K562 (cell line): ENCODE measurements around the gene SSTR5. TPM values are rescaled to one million over a fixed set of nuclear protein-coding genes. Genes with fewer than 3 reads are reported as not detected.

Experiments
- ATAC-seq: fragments of 200-7000 bp; cut with Tn5 transposase; 3 replicates; pipeline ENCODE4 v1.9.1; 2020; ENCODE audit warnings: moderate library complexity
- BruUV-seq: library from RNA; stranded (reverse); fragments of 400-500 nt; replicated peaks from 2 replicates; lab custom pipeline; 2021; lab: Mats Ljungman, UMichigan
- CTCF ChIA-PET: fragments of 300-600 bp; formaldehyde crosslinking; extraction: SDS; loops from one replicate; lab custom pipeline; 2021; ENCODE audit warnings: low intra/inter-chr PET ratio; lab: Yijun Ruan, JAX
- POLR2A ChIA-PET: fragments of 300-600, 350-650 bp; sonication (Branson Sonifier 250); formaldehyde crosslinking; extraction: SDS; loops from one replicate; lab custom pipeline; 2021; ENCODE audit warnings: antibody characterized with exemption, inconsistent platforms; lab: Yijun Ruan, JAX
- DNase-seq, 4 experiments: peaks; one replicate each; pipeline versions ENCODE4 v3.0.0 to v3.0.0-alpha.2; 2011 to 2018; ENCODE audit warnings: low spot score in 3 of 4, mixed read lengths in 3 of 4; ENCODE audit errors: extremely low read depth in 1 of 4
- FAIRE-seq: peaks from 2 replicates; lab custom pipeline; 2011; peaks lifted over from hg19 to GRCh38; lab: Jason Lieb, UNC
- H2AFZ ChIP-seq: 2 replicates; pipeline ENCODE4 v1.6.0; 2011; ENCODE audit warnings: low read depth, low read length, control low read depth, inconsistent platforms
- H3K27ac ChIP-seq: fragments of 200-600 bp; 3 replicates; pipeline ENCODE4 v1.8.0; 2011; ENCODE audit warnings: low read depth, mild to moderate bottlenecking, control low read depth, inconsistent platforms, low read length, moderate library complexity, mixed read lengths; ENCODE audit errors: extremely low read depth
- H3K27me3 ChIP-seq, 2 experiments: fragments of 300-600 bp in 1 of 2; 2 replicates in 1 of 2; 3 replicates in 1 of 2; pipeline versions ENCODE4 v1.6.0 to v1.8.0; 2011; ENCODE audit warnings: inconsistent platforms in 2 of 2, low read length in 2 of 2, mild to moderate bottlenecking in 1 of 2, mixed read lengths in 1 of 2, moderate library complexity in 1 of 2; ENCODE audit not compliant: control insufficient read depth in 2 of 2, insufficient read depth in 2 of 2
- H3K36me3 ChIP-seq: fragments of 300-600 bp; 3 replicates; pipeline ENCODE4 v1.8.0; 2011; ENCODE audit warnings: mild to moderate bottlenecking, low read length, inconsistent platforms; ENCODE audit not compliant: control insufficient read depth, insufficient read depth
- H3K4me1 ChIP-seq, 2 experiments: fragments of 200-600 bp in 1 of 2; replicated peaks in 1 of 2; 2 replicates in 1 of 2; 3 replicates in 1 of 2; pipeline versions ENCODE4 v1.5.1 to v1.8.0; 2011; ENCODE audit warnings: inconsistent platforms in 2 of 2, low read length in 2 of 2, mild to moderate bottlenecking in 1 of 2, mixed read lengths in 1 of 2, moderate library complexity in 1 of 2; ENCODE audit not compliant: control insufficient read depth in 2 of 2, insufficient read depth in 2 of 2
- H3K4me2 ChIP-seq: 2 replicates; pipeline ENCODE4 v1.6.1; 2011; ENCODE audit warnings: low read length, control low read depth, inconsistent platforms, mixed read lengths; ENCODE audit not compliant: insufficient read depth
- H3K4me3 ChIP-seq: fragments of 200-600 bp; sonication (generic), shearing (Covaris generic); 2 replicates; pipeline ENCODE4 v1.5.1; 2016; ENCODE audit warnings: control low read depth, inconsistent platforms
- H3K79me2 ChIP-seq: fragments of 200-600 bp; 3 replicates; pipeline ENCODE4 v1.8.0; 2011; ENCODE audit warnings: low read length, inconsistent platforms; ENCODE audit not compliant: control insufficient read depth, insufficient read depth
- H3K9ac ChIP-seq, 2 experiments: 2 replicates each; pipeline versions ENCODE4 v1.6.0 to v1.6.1; 2011; ENCODE audit warnings: low read depth in 2 of 2, low read length in 2 of 2, control low read depth in 1 of 2, inconsistent platforms in 1 of 2, mild to moderate bottlenecking in 1 of 2, mixed read lengths in 1 of 2; ENCODE audit not compliant: insufficient read depth in 1 of 2
- H3K9me1 ChIP-seq: one replicate; pipeline ENCODE4 v1.6.0; 2011; ENCODE audit warnings: inconsistent platforms, mild to moderate bottlenecking, low read length, moderate library complexity; ENCODE audit not compliant: control insufficient read depth, insufficient read depth
- H3K9me3 ChIP-seq: replicated peaks from 2 replicates; pipeline ENCODE4 v1.5.1; 2011; ENCODE audit warnings: low read depth, low read length, inconsistent platforms; ENCODE audit not compliant: control insufficient read depth, insufficient read depth
- H4K20me1 ChIP-seq: replicated peaks from 2 replicates; pipeline ENCODE4 v1.6.1; 2011; ENCODE audit warnings: low read length, inconsistent platforms, mixed read lengths; ENCODE audit not compliant: control insufficient read depth, insufficient read depth
- DIDO1 ChIP-seq: fragments of 450-650 bp; IDR thresholded peaks from 2 replicates; pipeline ENCODE4 v1.6.1; 2016; ENCODE audit warnings: low read depth, missing biosample characterization, missing genetic modification characterization
- WGBS: fragments of 100-300 bp; shearing (Covaris generic); methylation state at CpG from one replicate; pipeline ENCODE4 v1.1.6; 2016; ENCODE audit warnings: low coverage, mixed read lengths; ENCODE audit not compliant: insufficient coverage; ENCODE audit errors: missing lambda C conversion rate; 5-methylcytosine and 5-hydroxymethylcytosine counted together
- in situ Hi-C: fragments of 300-500 bp; cut with MboI; formaldehyde crosslinking; loops from 4 replicates; pipeline ENCODE4 v1.15.0; 2018; ENCODE audit warnings: inconsistent platforms, mixed read lengths
- intact Hi-C: fragments of 100-400 bp; cut with micrococcal nuclease; formaldehyde crosslinking; loops from 2 replicates; pipeline ENCODE4 v1.14.2; 2022
- polyA plus RNA-seq, 8 experiments: library from polyadenylated mRNA; depleted of rRNA in 4 of 8; stranded (reverse) in 5 of 8; unstranded in 3 of 8; fragments of >200 nt; fragmentation: Nextera tagmentation in 2 of 8; fragmentation: Illumina TruSeq in 1 of 8; extraction: Ambion mirVana in 2 of 8; extraction: Trizol in 1 of 8; gene quantifications; 2 replicates each; pipeline versions ENCODE4 v1.2.1 to v1.2.3, GENCODE V29; 2011 to 2014; ENCODE audit warnings: inconsistent platforms in 1 of 8, missing spikeins in 1 of 8
- total RNA-seq, 7 experiments: library from RNA; depleted of rRNA in 6 of 7; stranded (reverse); fragments of >200 nt in 6 of 7; fragmentation: Illumina TruSeq in 2 of 7; extraction: Trizol in 2 of 7; gene quantifications; 2 replicates each; pipeline versions ENCODE4 v1.2.1 to v1.2.3, GENCODE V29; 2011 to 2021; ENCODE audit warnings: low replicate concordance in 1 of 7
- TF ChIP-seq, protein P1 (sequence below): conservative IDR thresholded peaks from 2 replicates; pipeline ENCODE4 v1.6.1; 2011; ENCODE audit warnings: low read depth, mild to moderate bottlenecking, low read length; ENCODE audit not compliant: control insufficient read depth
- TF ChIP-seq, protein P2 (sequence below): fragments of 450-650 bp; IDR thresholded peaks from 2 replicates; pipeline ENCODE4 v1.6.1; 2016; ENCODE audit warnings: low read depth
- TF ChIP-seq, protein P3 (sequence below): fragments of 250-450 bp; sonication (Bioruptor Pico); IDR thresholded peaks from 2 replicates; pipeline ENCODE4 v1.4.0; 2020

The SSTR5 gene
- total and polyA plus RNA-seq, 9 of the 15 experiments (the other 6 are each of a cell fraction or from before 2014, with no cell fraction given): not detected

DNA sequence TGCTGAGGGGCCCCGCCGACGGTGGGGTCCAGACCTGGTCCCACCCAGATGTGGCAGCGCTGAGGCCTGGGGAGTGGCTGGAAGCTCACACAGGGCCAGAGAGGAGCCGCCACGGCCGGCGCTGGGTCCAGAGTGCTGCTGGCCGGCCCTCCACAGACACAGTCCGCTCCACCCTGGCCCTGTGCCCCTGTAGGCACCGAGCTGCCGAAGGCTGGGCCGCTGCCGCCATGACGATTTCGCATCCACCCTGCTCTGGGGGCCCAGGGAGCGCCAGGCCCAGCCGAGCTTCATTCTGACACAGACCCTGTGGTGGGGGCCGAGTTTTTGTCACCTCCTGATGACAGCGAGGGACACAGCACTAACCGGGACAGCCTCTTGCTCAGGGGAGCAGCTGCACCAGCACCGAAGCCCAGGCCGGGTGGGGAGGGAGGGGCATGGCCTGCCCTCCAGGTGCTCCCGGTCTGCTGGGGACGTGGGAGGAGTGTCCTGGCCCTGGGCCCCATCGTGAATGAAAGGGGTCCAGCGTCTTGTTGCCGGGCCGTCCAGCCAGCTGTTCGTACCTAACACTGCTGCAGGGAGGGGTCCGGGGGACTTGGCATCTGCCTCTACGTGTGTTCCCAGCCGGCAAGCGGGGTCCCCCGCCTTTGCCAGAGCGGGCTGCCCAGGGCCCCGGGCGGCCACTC lies 27.1 kb upstream of the SSTR5 start:
- ATAC-seq (no peak), DNase-seq (no peak), FAIRE-seq (no peak)
- Histone ChIP-seq H3K36me3 (no peaks in the 10 kb centered on the region), H3K9me3 (0 out of 2 replicates have a peak, but pooled peaks cover 2% of the 10 kb centered on the region), H3K9ac (peak overlapping the region in 1 of 2 experiments; percentile 17; a peak in 1 of 4 replicates), H3K4me1 (peaks cover 0 to 67% of the 10 kb centered on the region in 2 experiments; a peak in 2 of 5 replicates), H2AFZ (no peak overlapping the region), H4K20me1 (no peaks in the 10 kb centered on the region), H3K79me2 (no peaks in the 10 kb centered on the region), H3K9me1 (no peaks in the 10 kb centered on the region), H3K4me2 (no peak overlapping the region), H3K4me3 (no peak overlapping the region), H3K27ac (no peak overlapping the region), H3K27me3 (peaks cover 6 to 35% of the 10 kb centered on the region in 2 experiments; a peak in 3 of 5 replicates)
- ChIA-PET POLR2A (interaction anchor here (1.0 kb wide), 1 partner anchor 15 kb away, joined by 3 read pairs; no protein-coding TSS in a partner anchor), CTCF (no interaction called here)
- no TSS peak for BruUV-seq
- intact Hi-C loops: no loop called here
- WGBS: 21% methylated on average over 33 of the region's 38 CpGs
- in situ Hi-C loops: loop anchor here (5.0 kb wide), 1 partner anchor 233 kb away; no protein-coding TSS in a partner anchor
- no peak for TF ChIP-seq DIDO1
- TF ChIP-seq, protein P1, sequence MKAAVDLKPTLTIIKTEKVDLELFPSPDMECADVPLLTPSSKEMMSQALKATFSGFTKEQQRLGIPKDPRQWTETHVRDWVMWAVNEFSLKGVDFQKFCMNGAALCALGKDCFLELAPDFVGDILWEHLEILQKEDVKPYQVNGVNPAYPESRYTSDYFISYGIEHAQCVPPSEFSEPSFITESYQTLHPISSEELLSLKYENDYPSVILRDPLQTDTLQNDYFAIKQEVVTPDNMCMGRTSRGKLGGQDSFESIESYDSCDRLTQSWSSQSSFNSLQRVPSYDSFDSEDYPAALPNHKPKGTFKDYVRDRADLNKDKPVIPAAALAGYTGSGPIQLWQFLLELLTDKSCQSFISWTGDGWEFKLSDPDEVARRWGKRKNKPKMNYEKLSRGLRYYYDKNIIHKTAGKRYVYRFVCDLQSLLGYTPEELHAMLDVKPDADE: no peak
- TF ChIP-seq, protein P2, sequence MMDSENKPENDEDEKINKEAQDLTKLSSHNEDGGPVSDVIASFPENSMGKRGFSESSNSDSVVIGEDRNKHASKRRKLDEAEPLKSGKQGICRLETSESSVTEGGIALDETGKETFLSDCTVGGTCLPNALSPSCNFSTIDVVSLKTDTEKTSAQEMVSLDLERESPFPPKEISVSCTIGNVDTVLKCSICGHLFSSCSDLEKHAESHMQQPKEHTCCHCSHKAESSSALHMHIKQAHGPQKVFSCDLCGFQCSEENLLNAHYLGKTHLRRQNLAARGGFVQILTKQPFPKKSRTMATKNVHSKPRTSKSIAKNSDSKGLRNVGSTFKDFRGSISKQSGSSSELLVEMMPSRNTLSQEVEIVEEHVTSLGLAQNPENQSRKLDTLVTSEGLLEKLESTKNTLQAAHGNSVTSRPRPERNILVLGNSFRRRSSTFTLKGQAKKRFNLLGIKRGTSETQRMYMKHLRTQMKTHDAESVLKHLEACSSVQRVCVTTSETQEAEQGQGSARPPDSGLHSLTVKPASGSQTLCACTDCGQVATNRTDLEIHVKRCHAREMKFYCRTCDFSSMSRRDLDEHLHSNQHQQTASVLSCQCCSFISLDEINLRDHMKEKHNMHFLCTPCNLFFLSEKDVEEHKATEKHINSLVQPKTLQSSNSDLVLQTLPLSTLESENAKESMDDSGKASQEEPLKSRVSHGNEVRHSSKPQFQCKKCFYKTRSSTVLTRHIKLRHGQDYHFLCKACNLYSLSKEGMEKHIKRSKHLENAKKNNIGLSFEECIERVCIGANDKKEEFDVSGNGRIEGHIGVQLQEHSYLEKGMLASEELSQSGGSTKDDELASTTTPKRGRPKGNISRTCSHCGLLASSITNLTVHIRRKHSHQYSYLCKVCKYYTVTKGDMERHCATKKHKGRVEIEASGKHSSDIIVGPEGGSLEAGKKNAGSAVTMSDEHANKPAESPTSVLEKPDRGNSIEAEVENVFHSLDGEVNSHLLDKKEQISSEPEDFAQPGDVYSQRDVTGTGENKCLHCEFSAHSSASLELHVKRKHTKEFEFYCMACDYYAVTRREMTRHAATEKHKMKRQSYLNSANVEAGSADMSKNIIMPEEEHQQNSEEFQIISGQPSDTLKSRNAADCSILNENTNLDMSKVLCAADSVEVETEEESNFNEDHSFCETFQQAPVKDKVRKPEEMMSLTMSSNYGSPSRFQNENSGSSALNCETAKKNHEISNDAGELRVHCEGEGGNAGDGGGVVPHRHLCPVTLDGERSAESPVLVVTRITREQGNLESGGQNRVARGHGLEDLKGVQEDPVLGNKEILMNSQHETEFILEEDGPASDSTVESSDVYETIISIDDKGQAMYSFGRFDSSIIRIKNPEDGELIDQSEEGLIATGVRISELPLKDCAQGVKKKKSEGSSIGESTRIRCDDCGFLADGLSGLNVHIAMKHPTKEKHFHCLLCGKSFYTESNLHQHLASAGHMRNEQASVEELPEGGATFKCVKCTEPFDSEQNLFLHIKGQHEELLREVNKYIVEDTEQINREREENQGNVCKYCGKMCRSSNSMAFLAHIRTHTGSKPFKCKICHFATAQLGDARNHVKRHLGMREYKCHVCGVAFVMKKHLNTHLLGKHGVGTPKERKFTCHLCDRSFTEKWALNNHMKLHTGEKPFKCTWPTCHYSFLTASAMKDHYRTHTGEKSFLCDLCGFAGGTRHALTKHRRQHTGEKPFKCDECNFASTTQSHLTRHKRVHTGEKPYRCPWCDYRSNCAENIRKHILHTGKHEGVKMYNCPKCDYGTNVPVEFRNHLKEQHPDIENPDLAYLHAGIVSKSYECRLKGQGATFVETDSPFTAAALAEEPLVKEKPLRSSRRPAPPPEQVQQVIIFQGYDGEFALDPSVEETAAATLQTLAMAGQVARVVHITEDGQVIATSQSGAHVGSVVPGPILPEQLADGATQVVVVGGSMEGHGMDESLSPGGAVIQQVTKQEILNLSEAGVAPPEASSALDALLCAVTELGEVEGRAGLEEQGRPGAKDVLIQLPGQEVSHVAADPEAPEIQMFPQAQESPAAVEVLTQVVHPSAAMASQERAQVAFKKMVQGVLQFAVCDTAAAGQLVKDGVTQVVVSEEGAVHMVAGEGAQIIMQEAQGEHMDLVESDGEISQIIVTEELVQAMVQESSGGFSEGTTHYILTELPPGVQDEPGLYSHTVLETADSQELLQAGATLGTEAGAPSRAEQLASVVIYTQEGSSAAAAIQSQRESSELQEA: no peak
- TF ChIP-seq, protein P3, sequence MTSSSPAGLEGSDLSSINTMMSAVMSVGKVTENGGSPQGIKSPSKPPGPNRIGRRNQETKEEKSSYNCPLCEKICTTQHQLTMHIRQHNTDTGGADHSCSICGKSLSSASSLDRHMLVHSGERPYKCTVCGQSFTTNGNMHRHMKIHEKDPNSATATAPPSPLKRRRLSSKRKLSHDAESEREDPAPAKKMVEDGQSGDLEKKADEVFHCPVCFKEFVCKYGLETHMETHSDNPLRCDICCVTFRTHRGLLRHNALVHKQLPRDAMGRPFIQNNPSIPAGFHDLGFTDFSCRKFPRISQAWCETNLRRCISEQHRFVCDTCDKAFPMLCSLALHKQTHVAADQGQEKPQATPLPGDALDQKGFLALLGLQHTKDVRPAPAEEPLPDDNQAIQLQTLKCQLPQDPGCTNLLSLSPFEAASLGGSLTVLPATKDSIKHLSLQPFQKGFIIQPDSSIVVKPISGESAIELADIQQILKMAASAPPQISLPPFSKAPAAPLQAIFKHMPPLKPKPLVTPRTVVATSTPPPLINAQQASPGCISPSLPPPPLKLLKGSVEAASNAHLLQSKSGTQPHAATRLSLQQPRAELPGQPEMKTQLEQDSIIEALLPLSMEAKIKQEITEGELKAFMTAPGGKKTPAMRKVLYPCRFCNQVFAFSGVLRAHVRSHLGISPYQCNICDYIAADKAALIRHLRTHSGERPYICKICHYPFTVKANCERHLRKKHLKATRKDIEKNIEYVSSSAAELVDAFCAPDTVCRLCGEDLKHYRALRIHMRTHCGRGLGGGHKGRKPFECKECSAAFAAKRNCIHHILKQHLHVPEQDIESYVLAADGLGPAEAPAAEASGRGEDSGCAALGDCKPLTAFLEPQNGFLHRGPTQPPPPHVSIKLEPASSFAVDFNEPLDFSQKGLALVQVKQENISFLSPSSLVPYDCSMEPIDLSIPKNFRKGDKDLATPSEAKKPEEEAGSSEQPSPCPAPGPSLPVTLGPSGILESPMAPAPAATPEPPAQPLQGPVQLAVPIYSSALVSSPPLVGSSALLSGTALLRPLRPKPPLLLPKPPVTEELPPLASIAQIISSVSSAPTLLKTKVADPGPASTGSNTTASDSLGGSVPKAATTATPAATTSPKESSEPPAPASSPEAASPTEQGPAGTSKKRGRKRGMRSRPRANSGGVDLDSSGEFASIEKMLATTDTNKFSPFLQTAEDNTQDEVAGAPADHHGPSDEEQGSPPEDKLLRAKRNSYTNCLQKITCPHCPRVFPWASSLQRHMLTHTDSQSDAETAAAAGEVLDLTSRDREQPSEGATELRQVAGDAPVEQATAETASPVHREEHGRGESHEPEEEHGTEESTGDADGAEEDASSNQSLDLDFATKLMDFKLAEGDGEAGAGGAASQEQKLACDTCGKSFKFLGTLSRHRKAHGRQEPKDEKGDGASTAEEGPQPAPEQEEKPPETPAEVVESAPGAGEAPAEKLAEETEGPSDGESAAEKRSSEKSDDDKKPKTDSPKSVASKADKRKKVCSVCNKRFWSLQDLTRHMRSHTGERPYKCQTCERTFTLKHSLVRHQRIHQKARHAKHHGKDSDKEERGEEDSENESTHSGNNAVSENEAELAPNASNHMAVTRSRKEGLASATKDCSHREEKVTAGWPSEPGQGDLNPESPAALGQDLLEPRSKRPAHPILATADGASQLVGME (CRISPR knock-in tag): no peak
